GM13977 (cell line): ENCODE measurements around the gene LTV1.
"Not testable (repeated sequence)": the region's sequence is repeated elsewhere in the genome, so short reads cannot be mapped to it uniquely, and the experiment has no call there.

Experiments
- DNase-seq: peaks from one replicate; pipeline ENCODE4 v3.0.0; 2012; ENCODE audit warnings: low spot score
- CTCF ChIP-seq: IDR thresholded peaks from 2 replicates; pipeline ENCODE4 v1.5.1; 2012; ENCODE audit warnings: mild to moderate bottlenecking, control low read depth; ENCODE audit not compliant: insufficient read depth; ENCODE audit errors: extremely low read depth, missing control alignments
- in situ Hi-C: fragments of 300-500 bp; cut with MboI; formaldehyde crosslinking; loops from one replicate; pipeline ENCODE4 v1.12.0; 2022; ENCODE audit warnings: low sequenced_read_pairs, low pct_unique_long_range_greater_than_20kb, mixed read lengths, inconsistent platforms; ENCODE audit not compliant: unreplicated experiment

Gene LTV1, protein sequence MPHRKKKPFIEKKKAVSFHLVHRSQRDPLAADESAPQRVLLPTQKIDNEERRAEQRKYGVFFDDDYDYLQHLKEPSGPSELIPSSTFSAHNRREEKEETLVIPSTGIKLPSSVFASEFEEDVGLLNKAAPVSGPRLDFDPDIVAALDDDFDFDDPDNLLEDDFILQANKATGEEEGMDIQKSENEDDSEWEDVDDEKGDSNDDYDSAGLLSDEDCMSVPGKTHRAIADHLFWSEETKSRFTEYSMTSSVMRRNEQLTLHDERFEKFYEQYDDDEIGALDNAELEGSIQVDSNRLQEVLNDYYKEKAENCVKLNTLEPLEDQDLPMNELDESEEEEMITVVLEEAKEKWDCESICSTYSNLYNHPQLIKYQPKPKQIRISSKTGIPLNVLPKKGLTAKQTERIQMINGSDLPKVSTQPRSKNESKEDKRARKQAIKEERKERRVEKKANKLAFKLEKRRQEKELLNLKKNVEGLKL

DNA sequence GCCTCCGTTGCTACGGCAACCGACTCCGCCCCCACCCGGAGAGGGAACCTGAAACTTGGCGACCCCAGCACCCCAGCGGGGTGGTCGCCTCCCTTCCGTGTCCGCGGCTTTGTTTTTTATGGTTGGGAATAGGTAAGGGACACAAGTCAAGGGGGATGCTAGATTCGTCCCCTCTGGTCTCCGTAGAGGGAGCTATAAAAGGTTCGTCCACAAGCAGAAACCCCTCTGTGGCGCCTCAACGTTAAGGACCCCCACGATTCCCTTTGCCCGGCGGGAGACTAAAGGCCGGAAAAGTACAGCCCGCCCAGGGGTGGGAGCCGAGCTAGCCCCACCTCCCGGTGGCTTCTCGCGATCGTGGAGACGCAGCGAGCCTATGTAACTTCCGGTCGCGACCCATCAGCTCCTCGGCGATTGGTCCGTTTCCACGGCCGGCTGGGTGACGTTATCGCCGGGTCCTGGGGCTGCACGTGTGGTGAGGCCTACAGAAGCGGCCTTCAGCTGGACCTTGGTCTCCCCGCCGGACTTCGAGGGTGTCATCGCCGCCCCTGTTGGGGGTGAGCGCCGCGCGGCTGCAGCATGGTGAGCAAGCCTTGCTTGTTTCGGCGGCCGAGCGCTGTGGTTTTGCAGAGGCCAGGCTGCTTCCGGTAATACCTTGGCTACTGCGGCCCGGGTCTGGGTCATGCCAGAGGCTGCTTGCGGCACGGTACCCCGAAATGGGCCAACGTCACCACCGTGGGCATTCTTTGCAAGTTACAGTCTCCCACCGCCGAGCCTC is at the start of gene LTV1:
Gene LTV1, plus strand, starts transcription at position 437 of the 775 bp plus-strand sequence. Its CDS starts 140 bp downstream, at position 577.
- in situ Hi-C loops, result no loop called here
- TF ChIP-seq CTCF, result no peak
- DNase-seq, result peak; percentile 95

GRCh38 chr6:143796551-143796950 is 46.6 kb upstream of the LTV1 start:
- in situ Hi-C loops, DNase-seq: not testable (repeated sequence)

DNA sequence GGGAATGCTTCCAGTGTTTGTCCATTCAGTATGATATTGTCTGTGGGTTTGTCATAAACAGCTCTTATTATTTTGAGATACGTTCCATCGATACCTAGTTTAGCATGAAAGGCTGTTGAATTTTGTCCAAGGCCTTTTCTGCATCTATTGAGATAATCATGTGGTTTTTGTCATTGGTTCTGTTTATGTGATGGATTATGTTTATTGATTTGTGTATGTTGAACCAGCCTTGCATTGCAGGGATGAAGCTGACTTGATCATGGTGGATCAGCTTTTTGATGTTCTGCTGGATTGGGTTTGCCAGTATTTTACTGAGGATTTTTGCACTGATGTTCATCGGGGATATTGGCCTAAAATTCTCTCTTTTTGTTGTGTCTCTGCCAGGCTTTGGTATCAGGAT is 44.7 kb upstream of the LTV1 start:
- in situ Hi-C loops, DNase-seq: not testable (repeated sequence)

- DNase-seq, result no peak
- in situ Hi-C loops, result no loop called here
- TF ChIP-seq CTCF, result no peak
Observed at GRCh38 chr6:143802833-143803565, 40.1 kb upstream of the LTV1 start.

- TF ChIP-seq CTCF, result no peak
- no peak for DNase-seq
- in situ Hi-C loops, result no loop called here
Observed at GRCh38 chr6:143803769-143804568, 39.2 kb upstream of the LTV1 start.

GRCh38 chr6:143804835-143805239 is 38.3 kb upstream of the LTV1 start:
- DNase-seq, result no peak
- no peak for TF ChIP-seq CTCF
- in situ Hi-C loops, result no loop called here
